HT1080 (cell line): ENCODE measurements around the gene AMDHD2. TPM values are rescaled to one million over a fixed set of nuclear protein-coding genes. Genes with fewer than 3 reads are reported as not detected.
A peak's percentile ranks its signal among the peaks of the same experiment; 100 is the strongest.

Source experiments
- DNase-seq: peaks from one replicate; pipeline ENCODE4 v3.0.0-alpha.2; 2015; ENCODE audit warnings: low read depth
- total RNA-seq: library from RNA; depleted of rRNA; stranded (reverse); fragments of >200 nt; shearing (Covaris generic); gene quantifications from 2 replicates; pipeline ENCODE4 v1.2.3, GENCODE V29; 2014

Gene AMDHD2
- total RNA-seq, 1 experiment from 2014 or later = 40.4 TPM

DNA sequence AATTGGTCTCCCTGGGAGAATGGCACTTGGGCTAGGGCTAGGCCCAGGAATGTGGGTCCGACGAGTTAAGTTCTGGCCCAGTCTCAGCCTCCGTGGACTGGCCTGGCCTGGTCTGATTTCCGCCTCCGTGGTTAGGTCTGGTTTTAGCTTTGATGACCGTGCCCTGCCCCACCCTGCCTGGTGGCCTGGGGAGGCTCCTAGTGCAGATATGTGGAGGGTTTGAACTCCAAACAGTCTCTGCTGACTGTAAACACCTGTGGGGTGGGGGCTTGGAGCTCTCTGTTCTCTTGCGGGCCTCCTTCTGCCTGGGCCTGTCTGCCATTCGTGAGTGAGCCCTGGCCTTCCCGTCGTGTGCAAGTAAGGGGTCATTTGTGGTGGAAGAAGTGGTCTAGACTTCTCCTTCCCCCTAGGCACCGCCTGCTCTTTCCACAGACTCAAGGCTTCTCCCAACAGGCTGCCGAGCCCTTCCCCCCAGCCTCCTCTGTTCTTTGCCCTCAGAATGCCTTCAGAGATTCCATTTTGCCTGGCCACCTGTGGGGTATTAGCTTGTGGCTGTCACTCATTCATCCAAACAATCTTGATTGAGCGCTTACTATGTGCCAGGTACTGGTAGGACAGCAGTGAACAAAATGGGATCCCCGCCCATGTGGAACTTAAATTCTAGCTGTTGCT is 4.9 kb upstream of the AMDHD2 start:
- no peak for DNase-seq

DNA sequence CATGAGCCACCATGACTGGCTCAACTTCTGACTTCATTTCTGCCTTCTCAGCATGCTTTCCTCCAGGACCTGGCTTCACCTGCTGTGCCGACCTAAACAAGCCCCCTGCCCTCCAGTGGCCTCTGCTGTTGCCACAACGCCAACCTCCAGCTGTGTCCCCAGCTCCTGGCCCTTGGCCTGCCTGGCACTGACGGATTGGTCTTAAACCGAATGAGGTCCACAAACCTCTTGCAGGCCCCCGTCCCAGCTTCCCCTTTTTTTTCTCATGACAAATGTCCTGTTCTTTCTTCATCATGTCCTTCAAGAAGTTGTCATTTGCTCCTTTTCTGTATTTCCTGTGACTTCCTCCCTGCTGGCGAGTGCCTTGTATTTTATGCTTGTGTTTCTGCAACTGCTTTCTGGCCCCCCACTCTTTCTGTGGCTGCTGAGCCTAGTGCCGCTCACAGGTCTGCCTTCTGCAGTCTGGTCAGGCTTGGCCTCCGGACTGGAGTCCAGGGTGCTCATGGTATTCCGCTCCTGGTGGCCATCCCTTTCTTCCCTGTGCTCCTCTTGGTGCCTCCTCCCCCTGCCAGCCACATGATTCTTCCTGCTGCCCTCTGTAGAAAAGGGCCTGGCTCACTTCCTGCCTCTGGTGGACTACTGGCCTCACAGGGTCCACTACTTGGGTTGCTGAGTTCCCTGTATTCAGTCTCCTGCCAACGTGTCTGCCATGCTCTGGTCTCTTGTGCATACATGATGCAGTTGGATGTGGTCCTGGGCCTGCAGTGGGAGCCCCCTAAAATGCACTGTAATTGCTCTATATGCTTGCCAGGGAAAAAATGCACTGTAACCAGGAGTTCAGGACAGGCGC is 3.6 kb upstream of the AMDHD2 start:
- peak; percentile 48 for DNase-seq

- no peak for DNase-seq
Measured at GRCh38 chr16:2517954-2518605, 2.1 kb upstream of the AMDHD2 start.

DNA sequence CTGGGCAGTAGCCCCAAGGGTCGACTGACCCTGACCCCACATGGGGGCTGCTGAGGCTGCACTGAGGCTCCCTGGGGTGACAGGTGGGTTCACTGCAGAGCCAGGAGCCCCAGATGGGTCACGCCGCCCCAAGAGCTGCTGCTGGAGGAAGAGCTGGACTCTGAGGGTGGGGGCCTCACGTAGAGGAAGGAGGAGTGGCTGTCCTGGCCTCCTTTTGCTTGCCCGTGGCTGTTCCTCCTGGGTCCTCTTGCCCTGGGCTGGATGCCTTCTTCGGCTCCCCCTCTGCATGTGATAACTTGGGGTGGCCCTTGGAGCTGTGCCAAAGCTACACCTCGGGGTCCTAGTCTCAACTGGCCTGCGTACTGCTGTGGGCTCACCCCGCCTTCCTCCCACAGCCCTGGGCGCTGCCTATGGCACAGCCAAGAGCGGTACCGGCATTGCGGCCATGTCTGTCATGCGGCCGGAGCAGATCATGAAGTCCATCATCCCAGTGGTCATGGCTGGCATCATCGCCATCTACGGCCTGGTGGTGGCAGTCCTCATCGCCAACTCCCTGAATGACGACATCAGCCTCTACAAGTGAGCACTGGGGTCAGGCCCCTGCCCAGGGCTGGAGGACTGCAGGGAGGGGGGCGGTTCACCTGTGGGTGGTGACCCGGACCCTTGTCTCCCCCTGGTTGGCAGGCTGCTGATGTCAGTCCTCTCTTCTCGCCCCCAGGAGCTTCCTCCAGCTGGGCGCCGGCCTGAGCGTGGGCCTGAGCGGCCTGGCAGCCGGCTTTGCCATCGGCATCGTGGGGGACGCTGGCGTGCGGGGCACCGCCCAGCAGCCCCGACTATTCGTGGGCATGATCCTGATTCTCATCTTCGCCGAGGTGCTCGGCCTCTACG is 1.1 kb upstream of the AMDHD2 start:
- no peak for DNase-seq

DNA sequence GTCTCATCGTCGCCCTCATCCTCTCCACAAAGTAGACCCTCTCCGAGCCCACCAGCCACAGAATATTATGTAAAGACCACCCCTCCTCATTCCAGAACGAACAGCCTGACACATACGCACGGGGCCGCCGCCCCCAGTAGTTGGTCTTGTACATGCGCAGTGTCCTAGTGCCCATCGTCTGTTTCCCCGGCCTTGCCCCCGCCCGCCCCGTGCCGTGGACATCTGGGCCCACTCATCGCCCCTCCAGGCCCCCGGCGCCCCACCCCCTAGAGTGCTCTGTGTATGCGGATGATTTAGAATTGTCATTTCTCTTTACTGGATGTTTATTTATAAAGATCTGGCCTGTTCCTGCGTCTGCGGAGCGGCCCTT is 475 bp upstream of the AMDHD2 start:
- DNase-seq = no peak

GRCh38 chr16:2520784-2521531 is 787 bp downstream of the AMDHD2 start:
- peak; percentile 47 for DNase-seq

GRCh38 chr16:2523801-2524231 is 3.6 kb downstream of the AMDHD2 start:
- no peak for DNase-seq

GRCh38 chr16:2524339-2524938 is 4.3 kb downstream of the AMDHD2 start:
- no peak for DNase-seq

GRCh38 chr16:2526135-2526534 is 6.0 kb downstream of the AMDHD2 start:
- DNase-seq = no peak

- DNase-seq = no peak
Measured at GRCh38 chr16:2527071-2527783, 7.1 kb downstream of the AMDHD2 start.

GRCh38 chr16:2527784-2528100 is 7.6 kb downstream of the AMDHD2 start:
- DNase-seq = no peak

- DNase-seq = no peak
Measured at GRCh38 chr16:2528161-2529060, 8.2 kb downstream of the AMDHD2 start.

DNA sequence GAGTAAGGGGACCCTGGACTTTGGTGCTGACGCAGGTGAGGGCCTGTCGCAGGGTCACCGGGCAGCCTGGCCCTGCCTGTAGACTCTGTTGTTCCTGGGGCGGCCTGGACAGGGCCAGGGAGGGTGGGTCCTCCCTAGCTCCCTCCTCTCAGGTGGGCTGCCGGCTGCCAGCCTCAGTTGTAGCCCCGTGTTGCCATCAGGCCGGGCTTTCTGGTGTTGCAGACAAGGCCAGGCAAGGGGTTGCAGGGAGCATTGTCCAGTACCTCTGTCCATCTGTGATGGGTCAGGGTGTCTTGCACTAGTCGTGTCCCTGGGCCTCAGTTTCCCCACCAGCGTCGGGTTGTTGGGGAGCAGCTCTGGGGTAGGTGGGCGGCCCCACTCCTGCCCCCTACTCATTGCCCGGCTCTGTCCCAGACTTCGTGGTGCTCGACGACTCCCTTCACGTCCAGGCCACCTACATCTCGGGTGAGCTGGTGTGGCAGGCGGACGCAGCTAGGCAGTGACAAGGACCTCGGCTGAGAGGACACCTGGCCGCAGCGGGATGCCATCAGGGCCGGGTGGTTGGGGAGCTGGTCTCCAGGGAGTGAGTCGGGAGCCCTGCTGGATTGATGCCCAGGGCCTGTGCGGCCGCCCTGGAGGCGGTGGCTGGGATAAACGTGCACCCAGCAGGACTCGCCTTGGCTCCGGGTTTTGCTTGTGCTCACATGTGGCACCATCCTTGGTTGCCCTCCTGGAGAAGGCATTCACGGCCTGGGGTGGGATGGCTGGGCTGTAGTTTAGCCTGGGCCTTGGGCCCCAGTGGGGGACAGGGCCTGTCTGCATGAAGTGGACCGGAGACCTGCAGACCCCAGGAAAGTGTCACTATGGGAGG is 9.1 kb downstream of the AMDHD2 start:
- peak; percentile 40 for DNase-seq

- DNase-seq = no peak
Measured at GRCh38 chr16:2529961-2530628, 9.9 kb downstream of the AMDHD2 start.

GRCh38 chr16:2530629-2531318 is 10.6 kb downstream of the AMDHD2 start:
- no peak for DNase-seq

DNA sequence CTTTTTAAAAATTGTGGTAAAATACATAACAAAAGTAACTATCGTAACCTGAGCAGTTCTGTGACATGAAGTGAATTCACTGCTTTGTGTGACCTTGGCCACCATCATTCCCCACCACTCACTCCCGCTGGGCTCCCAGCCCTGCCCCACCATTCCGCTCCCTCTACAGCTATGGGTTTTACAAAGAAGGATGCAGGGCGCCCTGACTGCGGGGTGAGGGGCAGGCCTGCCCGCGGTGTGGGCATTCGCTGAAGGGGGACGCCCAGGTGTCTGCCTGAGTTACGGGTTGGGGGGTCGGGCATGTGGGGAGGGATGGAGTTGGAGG is 11.2 kb downstream of the AMDHD2 start, which contains the start of gene CEMP1:
Gene CEMP1 (minus strand): TSS at position 38 of the 325 bp plus-strand sequence. CDS start 335 bp downstream, outside the sequence.
- no peak for DNase-seq
